Memory B cell (primary cell): ENCODE data around the gene LRRC8E.
"Not testable (repeated sequence)": the region's sequence is repeated elsewhere in the genome, so short reads cannot be mapped to it uniquely, and the experiment has no call there.

Source experiments
- ATAC-seq: fragments of 150-1000 bp; cut with Tn5 transposase; 2 replicates; pipeline ENCODE4 v1.10.0; 2021; ENCODE audit warnings: low read depth, mild to moderate bottlenecking, moderate library complexity
- DNase-seq, 2 donors: peaks; one replicate each; pipeline ENCODE4 v3.0.0; 2022; ENCODE audit warnings: low spot score in 2 of 2
- H3K27ac Mint-ChIP-seq: one replicate; pipeline ENCODE4 v1.8.0; 2022; ENCODE audit warnings: mild to moderate bottlenecking, moderate library complexity, mixed read lengths
- H3K27me3 Mint-ChIP-seq: one replicate; pipeline ENCODE4 v1.8.0; 2022; ENCODE audit warnings: mixed read lengths
- H3K36me3 Mint-ChIP-seq: one replicate; pipeline ENCODE4 v1.8.0; 2022; ENCODE audit warnings: mild to moderate bottlenecking, mixed read lengths
- H3K4me1 Mint-ChIP-seq: one replicate; pipeline ENCODE4 v1.8.0; 2022; ENCODE audit warnings: mixed read lengths
- H3K4me3 Mint-ChIP-seq: one replicate; pipeline ENCODE4 v1.8.0; 2022; ENCODE audit warnings: mild to moderate bottlenecking, moderate library complexity, mixed read lengths
- H3K9me3 Mint-ChIP-seq: one replicate; pipeline ENCODE4 v1.8.0; 2022; ENCODE audit warnings: mixed read lengths

The LRRC8E gene

DNA sequence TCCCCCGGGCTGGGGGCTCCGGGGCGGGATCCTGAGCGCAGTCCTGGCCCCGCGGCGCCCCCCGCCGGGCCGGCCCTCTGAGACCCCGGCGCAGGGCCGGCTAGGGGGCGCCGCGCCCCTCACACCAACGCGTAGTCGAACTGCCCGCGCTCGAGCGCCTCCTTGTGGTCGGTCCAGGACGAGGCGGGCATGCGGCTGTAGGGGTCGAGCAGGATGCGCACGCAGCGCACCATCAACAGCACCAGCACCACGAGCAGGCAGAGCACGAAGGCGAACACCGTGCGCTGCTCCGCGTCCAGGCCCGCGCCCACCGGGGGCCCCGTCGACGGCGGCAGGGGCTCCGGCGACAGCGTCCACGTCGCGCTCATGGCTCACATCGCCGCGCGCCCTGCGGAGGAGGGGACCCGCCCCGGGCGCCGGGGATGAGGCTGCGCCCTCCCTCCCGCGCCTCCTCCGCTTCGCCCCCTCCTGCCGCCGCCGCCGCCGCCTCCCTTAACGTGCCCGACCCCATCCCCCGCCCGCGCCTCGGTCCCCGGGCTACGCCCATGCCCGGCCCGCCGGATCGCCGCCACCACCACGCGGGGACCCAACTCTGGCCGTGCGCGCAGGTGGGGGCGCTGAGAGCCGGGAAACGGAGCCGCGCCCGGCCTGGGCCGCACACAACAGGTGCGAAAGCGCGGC is 37.0 kb downstream of the LRRC8E start:
- H3K36me3 Mint-ChIP-seq = peaks cover 9% of the 10 kb centered on the region

DNA sequence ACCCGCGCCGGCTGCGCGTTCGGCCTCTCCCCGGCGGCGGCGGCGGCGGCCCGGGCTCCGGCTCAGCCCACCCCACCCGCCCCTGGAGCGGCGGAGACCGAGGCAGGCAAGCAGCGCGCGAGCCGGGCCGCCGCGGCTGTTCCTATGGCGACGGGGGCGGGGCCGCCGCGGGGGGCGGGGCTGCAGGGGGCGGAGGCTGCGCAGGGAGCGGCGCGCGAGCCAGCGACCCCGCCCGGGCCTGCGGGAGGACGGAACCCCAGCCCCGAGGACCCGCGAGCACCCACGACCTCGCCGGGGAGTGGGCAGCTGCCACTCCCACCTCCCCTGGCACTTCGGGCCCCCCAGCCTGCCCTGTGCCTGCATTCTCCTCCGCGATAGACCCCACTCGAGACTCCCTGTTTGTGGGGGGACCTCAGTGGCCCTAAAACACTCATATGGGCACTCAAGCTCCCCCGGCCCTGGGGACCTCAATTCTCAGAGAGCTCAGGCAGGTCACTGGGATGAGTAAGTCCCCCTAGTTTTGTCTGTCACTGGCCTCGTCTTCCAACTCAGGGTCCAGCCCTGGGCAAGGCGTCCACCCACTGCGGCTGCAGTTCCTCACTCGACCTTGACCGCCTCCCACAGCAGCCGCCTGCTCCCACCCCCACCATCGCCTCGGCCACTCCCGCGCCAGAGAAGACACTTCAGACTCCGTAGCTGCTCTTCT is 37.9 kb downstream of the LRRC8E start, which contains the start of gene CTXN1:
Gene CTXN1 (minus strand): TSS at position 115 of the 706 bp plus-strand sequence. CDS start 597 bp downstream, outside the sequence.
- H3K4me1 Mint-ChIP-seq = peaks cover 14% of the 10 kb centered on the region
- ATAC-seq = peak; percentile 65
- peaks cover 9% of the 10 kb centered on the region for H3K36me3 Mint-ChIP-seq
- H3K27ac Mint-ChIP-seq = no peak within 1 kb of the TSS
- peak; percentile 75 to 77 for DNase-seq
- H3K9me3 Mint-ChIP-seq = no peaks in the 10 kb centered on the region
- H3K4me3 Mint-ChIP-seq = peak within 1 kb of the TSS; percentile 81
- H3K27me3 Mint-ChIP-seq = peaks cover 1% of the 10 kb centered on the region

More for the DNA sequence above, 37.0 kb downstream of the LRRC8E start:
- peaks cover 18% of the 10 kb centered on the region for H3K4me1 Mint-ChIP-seq
- ATAC-seq = peak; percentile 16
- no peak overlapping the region for H3K27ac Mint-ChIP-seq
- no peaks in the 10 kb centered on the region for H3K9me3 Mint-ChIP-seq
- peak; percentile 73 to 74 for DNase-seq
- H3K4me3 Mint-ChIP-seq = peak overlapping the region; percentile 80
- peaks cover 1% of the 10 kb centered on the region for H3K27me3 Mint-ChIP-seq

DNA sequence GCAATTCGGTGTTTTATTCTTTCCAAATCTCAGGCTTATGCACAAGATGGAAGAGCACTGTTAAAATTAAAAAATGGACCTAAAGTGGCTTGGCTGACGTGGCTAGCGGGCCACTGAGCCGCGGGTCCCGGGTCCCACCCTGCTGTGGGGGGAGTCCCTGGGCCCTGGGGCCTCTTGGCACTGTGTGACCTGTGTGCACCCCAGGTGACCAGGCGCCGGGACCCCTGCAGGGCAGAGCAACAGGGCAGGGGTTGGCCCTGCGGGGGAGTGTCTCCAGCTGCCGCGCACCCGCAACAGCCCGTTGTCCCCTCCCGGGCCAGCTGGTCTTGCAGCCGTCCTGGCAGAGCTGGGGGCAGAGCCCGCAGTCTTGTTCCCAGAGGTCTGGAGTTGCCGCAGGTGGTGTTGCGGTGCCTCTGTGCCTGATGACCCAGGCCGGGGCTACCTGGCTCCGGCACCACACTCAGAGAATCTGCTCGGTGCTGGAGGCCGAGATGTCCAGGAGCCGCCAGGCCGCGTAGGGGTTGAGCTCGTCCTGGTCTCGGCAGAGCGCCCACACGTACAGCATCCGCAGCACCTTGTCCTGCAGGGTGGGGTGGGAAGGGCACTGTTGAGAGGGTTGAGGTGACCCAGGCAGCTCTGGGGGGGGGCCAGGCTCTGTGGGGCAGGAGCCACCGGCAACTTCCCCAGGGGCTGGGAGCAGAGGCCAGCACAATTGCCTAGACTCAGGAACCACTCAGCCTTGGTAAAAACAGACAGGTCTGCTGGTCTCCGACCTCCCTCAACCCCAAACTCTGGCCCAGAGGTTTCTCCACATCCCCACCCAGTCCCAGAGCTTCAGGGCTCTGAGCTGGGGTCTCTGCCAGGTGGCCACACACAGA is 38.7 kb downstream of the LRRC8E start:
- H3K27me3 Mint-ChIP-seq = peaks cover 1% of the 10 kb centered on the region
- H3K4me3 Mint-ChIP-seq = peak overlapping the region; percentile 81
- no peak for ATAC-seq
- no peaks in the 10 kb centered on the region for H3K9me3 Mint-ChIP-seq
- H3K4me1 Mint-ChIP-seq = peaks cover 14% of the 10 kb centered on the region
- DNase-seq = peak in 1 of 2 donors; percentile 13
- peaks cover 10% of the 10 kb centered on the region for H3K36me3 Mint-ChIP-seq
- no peak overlapping the region for H3K27ac Mint-ChIP-seq

DNA sequence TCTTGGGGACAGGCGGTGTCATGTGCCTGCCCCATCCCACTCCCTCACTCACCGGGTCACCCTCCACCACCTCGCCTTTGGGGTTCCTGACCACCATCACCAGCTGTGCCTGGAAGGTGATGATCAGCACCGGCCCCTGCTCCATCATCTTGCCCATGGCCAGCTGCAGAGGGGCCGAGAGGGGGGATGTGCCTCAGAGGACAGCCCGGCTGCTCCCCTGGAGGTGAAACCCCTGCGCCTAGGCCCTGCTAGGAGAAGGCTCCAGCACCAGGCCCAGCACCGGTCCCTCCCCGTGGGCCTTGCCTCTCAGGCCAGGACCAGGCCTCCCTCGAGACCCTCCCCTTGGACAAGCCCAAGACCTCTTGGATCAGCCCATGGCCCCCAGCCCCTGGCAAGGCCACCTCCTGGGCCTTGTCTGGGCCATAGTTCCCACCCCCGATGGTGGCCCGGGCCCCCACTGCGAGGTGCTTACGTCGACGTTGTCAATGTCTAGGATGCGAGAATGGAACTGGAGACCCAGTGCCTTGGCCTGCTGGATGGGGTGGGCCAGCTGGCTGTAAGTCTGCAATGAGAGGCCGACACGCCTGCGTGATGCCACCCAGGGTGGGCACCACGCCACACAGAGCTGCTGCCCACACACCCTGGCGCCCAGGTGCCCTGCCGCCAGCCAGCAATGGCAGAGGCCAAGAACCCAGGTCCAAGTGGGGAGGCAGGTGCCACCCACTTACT is 39.5 kb downstream of the LRRC8E start:
- H3K27me3 Mint-ChIP-seq = peaks cover 1% of the 10 kb centered on the region
- H3K4me1 Mint-ChIP-seq = peaks cover 14% of the 10 kb centered on the region
- H3K4me3 Mint-ChIP-seq = no peak overlapping the region
- H3K27ac Mint-ChIP-seq = peak overlapping the region; percentile 14
- peak in 1 of 2 donors; percentile 20 for DNase-seq
- peaks cover 6% of the 10 kb centered on the region for H3K36me3 Mint-ChIP-seq
- no peaks in the 10 kb centered on the region for H3K9me3 Mint-ChIP-seq
- ATAC-seq = no peak

DNA sequence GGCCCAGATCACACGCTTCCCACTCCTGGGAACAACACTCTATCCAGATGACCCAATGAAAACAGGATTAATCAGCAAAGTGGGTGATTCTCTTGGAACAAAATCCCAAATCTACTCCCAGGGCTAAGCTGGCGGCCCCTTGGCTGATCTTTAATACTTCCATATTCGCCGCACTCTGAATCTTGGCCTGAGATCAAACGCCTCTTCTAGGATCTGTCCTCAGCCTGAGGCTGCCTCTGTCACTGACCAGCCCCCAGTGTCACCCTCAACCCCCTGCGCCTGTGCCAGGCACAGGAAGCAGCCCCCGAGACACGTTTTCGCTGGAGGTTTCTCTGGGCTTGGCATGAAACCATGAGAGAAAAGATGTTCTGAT is 40.0 kb downstream of the LRRC8E start:
- ATAC-seq (no peak), DNase-seq (no peak)
- Mint-ChIP-seq H3K4me1 (peaks cover 12% of the 10 kb centered on the region), H3K27me3 (peaks cover 1% of the 10 kb centered on the region), H3K4me3 (no peak overlapping the region), H3K36me3 (peaks cover 3% of the 10 kb centered on the region), H3K9me3 (no peaks in the 10 kb centered on the region), H3K27ac (peak overlapping the region; percentile 14)

DNA sequence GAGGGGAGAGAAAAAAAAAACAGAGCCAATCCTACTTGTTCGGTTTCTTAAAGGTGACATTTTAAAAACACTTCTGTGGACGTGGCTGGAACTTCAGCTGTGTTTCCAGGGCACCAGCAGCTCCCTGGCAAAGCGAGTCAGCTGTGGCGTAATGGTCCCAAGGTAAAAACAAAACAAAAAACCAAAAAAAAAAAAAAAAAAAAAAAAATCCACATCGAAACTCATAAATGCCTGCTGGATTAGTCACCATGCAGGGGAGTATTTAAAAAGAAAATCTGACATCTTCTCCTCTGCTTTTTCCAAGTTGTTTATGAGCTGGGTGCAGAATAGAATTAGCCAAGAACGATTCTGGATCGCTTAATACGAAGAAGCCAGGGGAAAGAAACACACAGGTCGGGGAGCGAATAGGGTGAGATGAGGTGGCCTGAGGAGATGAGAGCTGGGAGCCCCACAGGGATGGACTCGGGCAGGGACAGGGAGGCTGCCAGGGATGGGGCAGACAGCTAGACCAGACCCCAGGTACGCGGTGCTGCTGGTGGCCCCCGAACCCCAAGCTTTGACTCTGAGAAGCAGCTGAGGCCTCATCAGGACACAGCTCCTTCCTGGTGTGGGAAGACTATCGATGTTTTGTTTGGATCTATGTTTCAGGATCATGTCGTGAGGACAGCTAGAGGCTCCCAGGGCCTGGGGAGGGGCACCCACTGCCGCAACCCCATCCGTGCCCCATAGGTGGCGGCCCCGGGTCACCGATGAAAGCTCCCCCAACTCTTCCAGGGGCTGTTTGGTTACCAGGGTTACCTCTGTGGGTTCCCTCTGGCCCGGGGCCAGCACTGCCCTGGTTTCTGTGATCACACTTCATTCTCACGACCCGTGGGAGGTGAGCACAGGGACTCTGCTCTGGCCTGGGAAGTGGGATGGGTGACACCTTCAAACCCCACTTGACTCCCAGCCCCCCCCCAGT is 40.7 kb downstream of the LRRC8E start:
- H3K27ac Mint-ChIP-seq = peak overlapping the region; percentile 50
- H3K4me3 Mint-ChIP-seq = no peak overlapping the region
- peaks cover 3% of the 10 kb centered on the region for H3K36me3 Mint-ChIP-seq
- peaks cover 12% of the 10 kb centered on the region for H3K4me1 Mint-ChIP-seq
- H3K27me3 Mint-ChIP-seq = peaks cover 1% of the 10 kb centered on the region
- peak in 1 of 2 donors; percentile 71 for DNase-seq
- ATAC-seq = peak; percentile 65
- H3K9me3 Mint-ChIP-seq = no peaks in the 10 kb centered on the region

DNA sequence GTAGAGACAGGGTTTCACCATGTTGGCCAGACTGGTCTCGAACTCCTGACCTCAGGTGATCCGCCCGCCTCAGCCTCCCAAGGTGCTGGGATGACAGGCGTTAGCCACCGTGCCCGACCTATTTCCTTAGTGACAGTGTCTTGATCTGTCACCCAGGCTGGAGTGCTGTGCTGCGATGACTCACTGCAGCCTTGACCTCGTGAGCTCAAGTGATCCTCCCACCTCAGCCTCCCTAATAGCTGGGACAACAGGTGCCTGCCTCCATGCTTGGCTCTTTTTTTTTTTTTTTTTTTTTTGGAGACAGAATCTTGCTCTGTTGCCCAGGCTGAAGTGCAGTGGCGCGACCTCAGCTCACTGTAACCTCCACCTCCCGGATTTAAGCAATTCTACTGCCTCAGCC is 41.7 kb downstream of the LRRC8E start:
- H3K36me3 Mint-ChIP-seq, ATAC-seq, DNase-seq, H3K27ac Mint-ChIP-seq, H3K9me3 Mint-ChIP-seq, H3K27me3 Mint-ChIP-seq, H3K4me3 Mint-ChIP-seq: not testable (repeated sequence)
- peaks cover 12% of the 10 kb centered on the region for H3K4me1 Mint-ChIP-seq

DNA sequence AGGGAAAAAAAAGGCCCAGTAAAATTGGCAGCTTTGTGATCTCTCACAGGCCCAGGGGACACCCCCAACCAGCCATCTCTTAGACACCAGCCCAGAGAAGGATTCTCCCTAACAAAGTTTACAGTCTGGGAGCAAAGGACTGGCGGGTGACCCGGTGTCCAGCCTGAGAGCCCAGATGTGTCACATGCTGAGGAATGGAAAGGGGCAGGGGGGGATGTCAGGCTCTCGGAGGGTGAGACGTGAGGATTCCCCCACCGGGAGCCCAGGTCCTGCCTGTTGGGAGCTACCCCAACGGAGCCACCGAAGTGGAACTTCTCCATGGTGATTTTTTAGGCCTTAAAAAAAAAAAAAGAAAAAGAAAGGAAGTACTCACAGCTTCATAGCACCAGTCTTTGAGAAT is 42.5 kb downstream of the LRRC8E start:
- Mint-ChIP-seq H3K27me3 (no peaks in the 10 kb centered on the region), H3K4me3 (no peak overlapping the region), H3K9me3 (no peaks in the 10 kb centered on the region), H3K27ac (no peak overlapping the region), H3K4me1 (peaks cover 9% of the 10 kb centered on the region), H3K36me3 (peaks cover 6% of the 10 kb centered on the region)
- ATAC-seq (no peak), DNase-seq (no peak)

DNA sequence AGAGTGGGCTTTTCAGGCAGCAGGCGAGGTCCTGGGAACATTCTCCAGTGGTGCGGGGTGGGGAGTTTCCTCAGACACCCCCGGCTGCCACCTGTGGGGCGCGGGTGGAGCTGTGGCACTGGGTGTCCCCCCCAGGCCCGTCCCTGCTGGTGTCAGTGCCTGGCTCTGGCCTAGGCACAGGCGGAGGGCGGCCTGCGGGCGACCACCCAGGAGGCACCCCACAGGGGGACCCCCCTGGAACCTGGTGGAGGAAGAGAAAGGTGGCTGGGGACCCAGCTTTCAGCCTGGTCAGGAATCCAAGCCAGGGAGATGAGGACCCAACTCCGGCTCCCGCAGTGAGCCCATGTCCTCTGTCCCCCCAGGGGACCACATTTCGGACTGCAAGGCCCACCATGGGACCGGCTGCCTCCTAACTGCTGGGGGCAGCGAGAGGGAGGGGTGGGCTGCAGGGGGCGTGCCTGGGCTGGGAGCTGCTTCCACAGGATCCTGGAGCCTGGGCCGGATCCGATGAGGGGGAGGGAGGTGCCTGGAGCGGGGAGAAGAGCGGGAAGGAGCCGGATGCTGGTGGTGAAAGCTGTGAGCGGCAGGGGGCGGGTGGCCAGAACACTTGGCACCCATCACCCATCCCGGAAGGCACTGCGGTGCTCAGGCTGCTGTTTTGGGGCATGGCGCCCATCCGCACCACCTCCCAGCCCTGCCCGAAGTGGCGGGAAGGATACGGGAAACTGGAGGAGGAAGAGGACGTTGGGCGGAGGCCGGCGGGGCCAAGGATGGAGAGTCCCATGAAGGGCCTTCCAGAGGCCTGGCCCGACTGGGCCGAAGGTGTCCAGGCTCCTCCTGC is 43.1 kb downstream of the LRRC8E start:
- Mint-ChIP-seq H3K27ac (no peak overlapping the region), H3K36me3 (peaks cover 9% of the 10 kb centered on the region), H3K4me3 (no peak overlapping the region), H3K4me1 (peaks cover 7% of the 10 kb centered on the region), H3K9me3 (no peaks in the 10 kb centered on the region), H3K27me3 (no peaks in the 10 kb centered on the region)
- DNase-seq (peak in 1 of 2 donors; percentile 11), ATAC-seq (no peak)

DNA sequence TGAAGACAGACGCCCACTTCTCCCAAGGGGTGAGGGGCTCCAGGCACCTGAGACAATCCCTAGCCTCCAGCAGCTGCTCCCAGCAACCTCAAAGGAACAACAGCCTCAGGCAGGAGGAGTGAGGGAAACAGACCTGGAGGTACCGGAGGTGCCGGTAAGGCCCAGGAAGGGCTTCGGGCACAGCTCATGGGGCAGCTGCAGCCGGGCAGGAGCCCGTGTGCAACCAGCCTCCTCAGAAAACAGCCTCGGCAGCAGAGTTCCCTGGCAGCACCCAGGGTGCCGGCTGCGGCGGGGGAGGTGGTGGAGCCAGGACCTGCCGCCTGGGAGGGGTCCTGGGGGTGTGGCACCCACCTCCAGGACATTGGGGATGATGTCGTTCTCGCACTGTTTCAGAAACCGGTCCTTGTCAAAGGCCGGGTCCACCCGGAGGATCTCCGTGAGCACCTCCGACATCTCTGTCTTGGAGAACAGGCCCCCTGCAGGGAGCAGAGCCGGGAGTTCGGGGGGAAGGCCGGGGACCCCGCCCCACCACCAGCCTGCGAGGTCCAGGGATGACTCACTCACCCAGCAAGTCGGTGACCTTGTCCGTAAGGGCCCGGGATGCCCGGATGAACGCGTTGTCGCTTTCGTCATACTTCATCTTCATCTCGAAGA is 44.1 kb downstream of the LRRC8E start:
- ATAC-seq = no peak
- peak in 1 of 2 donors; percentile 10 for DNase-seq
- H3K36me3 Mint-ChIP-seq = peaks cover 12% of the 10 kb centered on the region
- peaks cover 7% of the 10 kb centered on the region for H3K4me1 Mint-ChIP-seq
- no peak overlapping the region for H3K27ac Mint-ChIP-seq
- H3K4me3 Mint-ChIP-seq = no peak overlapping the region
- H3K27me3 Mint-ChIP-seq = no peaks in the 10 kb centered on the region
- H3K9me3 Mint-ChIP-seq = no peaks in the 10 kb centered on the region

DNA sequence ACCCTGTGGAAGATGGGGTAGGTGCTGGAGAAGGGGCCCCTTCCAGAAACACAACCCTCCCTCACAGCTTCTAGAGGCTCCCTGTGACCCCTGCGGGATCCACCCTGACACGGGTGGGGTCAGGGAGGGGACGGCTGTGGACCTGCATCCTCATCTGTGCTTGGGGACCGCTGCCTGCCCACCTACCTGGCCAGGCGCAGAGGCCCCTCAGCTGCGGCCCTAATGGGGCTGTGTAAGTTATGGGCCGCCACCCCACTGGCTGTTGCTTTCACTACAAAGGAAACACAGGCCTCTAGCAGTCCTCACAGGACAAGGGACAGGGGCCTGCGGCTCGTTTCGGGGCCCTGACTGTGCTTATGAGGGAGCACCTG is 44.6 kb downstream of the LRRC8E start:
- peaks cover 7% of the 10 kb centered on the region for H3K4me1 Mint-ChIP-seq
- H3K9me3 Mint-ChIP-seq = no peaks in the 10 kb centered on the region
- peaks cover 10% of the 10 kb centered on the region for H3K36me3 Mint-ChIP-seq
- ATAC-seq = no peak
- no peak for DNase-seq
- no peak overlapping the region for H3K27ac Mint-ChIP-seq
- no peaks in the 10 kb centered on the region for H3K27me3 Mint-ChIP-seq
- no peak overlapping the region for H3K4me3 Mint-ChIP-seq

DNA sequence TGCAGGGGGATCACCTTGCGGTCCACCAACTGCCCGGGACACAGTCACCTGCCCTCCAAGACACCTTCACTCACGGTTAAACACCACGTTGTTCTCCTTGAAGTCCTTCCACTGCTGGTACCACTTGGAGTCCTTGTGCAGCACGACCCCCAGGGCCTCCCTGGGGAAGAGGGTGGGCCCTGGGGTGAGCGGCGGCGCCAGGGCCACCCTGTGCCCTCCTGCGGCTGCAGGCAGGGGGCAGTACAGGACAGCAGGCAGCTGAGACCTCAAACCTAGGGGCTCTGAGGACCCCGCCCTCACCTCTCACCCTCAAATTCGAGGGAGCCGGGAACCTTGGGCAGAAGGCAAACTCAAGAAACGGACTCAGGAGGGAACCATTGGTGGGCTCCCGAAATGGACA is 45.1 kb downstream of the LRRC8E start:
- no peaks in the 10 kb centered on the region for H3K9me3 Mint-ChIP-seq
- H3K36me3 Mint-ChIP-seq = peaks cover 10% of the 10 kb centered on the region
- H3K4me3 Mint-ChIP-seq = no peak overlapping the region
- H3K4me1 Mint-ChIP-seq = peaks cover 7% of the 10 kb centered on the region
- no peaks in the 10 kb centered on the region for H3K27me3 Mint-ChIP-seq
- H3K27ac Mint-ChIP-seq = no peak overlapping the region
- ATAC-seq (no peak), DNase-seq (no peak)
